GM21737 (cell line): ENCODE results near the gene RETREG1.
"Not testable (repeated sequence)": the region's sequence is repeated elsewhere in the genome, so short reads cannot be mapped to it uniquely, and the experiment has no call there.

ENCODE experiments used
- ATAC-seq: cut with Tn5 transposase; IDR thresholded peaks from one replicate; pipeline ENCODE4 v1.9.1; 2021; ENCODE audit warnings: mild to moderate bottlenecking, moderate library complexity; ENCODE audit not compliant: unreplicated experiment

Gene RETREG1

DNA sequence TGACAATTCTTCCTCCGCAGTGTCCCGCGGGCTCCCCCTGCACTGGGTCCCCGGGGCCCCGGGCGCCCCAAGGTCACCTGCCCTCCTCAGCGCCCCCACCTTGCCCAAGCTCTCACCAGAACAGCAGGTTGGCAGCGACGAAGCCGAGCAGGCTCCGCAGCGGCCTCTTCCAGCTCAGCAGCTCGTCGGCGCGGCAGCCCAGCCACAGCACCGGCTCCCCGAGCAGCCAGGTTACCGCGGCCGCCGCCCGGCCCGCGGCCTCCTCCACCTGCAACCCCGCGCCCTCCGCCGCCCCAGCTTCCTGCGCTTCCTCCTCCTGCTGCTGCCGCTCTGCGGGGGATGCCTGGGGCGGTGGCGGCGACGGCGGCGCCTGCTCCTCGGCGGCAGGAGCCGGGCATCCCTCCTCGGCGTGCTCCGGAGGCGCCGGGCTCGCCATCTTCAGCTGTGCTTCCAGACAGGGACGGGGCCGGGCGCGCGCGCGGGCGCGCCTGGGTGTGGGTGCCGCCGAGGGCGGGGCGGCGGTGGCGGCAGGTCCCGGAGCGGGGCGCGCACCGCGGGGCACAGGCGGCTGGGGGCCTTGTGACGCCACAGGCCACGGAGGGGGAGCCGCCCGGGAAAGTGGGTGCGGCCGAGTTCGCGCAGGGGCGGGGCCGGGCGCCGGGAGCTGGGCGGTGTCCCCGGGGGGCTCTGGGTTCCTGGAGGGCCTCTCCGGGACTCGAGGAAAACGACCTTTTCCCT, at the start of gene RETREG1:
TSS of gene RETREG1 (minus strand) at position 462 of the 738 bp plus-strand sequence. CDS start at position 436, 26 bp downstream.
- ATAC-seq, result no peak

DNA sequence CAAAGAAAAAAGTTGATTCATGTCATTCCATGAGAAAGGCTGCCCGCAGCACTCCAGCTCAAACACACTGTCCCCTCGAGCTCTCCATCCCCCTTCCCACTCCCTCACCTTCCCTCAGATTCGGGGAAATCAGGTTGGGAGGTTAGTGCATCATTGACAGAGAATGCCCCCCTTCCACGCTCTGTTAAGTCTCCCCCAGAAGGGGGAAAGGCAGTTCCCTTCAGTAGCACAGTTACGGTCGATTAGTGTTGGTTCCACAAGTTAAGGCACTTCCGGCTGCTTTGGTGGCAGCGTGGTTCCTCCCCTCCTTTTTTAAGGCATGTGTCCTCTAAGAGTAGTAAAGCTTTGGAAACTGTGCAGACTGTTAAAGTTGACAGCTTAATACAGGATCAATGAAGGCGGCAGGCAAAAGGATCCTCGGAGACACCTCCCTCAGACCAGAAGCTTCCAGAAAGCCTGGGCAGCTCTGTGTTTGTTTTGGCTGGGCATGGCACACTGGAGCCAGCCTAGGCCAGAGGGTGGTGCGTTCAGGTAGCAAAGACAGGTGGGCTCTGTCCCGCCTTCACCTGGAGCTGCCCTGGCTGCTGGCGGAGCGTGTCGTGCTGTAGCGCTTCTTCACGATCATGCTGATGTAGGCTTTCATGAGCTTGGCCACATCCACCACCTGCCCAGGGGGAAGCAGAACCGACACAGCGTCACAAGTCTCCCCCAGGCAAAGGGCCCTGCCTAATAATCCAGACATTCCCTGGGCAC, 49.5 kb upstream of the RETREG1 start:
- no peak for ATAC-seq

DNA sequence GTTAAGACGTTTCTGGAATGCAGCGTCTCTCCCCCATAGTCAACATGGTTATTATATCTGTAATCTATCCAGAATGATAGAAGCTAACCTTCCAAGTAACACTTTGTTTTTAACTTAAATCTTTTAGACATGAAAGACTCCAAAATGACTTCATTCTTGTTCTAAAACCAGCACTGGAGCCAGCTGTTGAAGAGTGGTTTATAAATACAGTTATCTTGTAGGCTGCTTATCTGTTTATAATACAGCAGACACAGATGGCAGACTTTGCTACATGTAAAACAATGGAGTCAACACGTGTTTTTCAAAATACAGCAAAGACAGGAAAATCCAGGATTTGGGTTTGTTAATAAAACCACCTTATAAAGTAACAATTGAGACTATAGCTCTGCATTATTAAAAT, 48.8 kb upstream of the RETREG1 start:
- no peak for ATAC-seq

- ATAC-seq, result no peak
These were observed 47.6 kb upstream of the RETREG1 start for GRCh38 chr5:16664368-16664767.

- no peak for ATAC-seq
These were observed 47.0 kb upstream of the RETREG1 start for GRCh38 chr5:16663840-16664239.

DNA sequence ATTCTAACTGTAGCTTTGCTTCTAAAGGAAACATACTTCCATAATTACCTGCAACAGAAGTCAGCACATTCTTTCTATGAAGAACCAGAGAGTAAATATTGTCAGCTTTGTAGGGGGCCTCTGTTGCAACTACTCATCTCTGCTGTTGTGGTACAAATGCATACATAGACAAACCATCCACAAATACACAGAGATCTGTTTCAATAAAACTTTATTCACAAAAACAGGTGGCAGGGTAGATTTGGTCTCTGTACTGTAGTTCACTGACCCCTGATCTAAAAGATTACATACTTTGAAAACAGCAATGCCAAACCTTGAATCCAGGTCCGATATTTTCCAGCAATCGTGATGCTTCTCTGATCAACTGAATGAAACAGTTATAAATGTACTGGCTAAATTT, 44.9 kb upstream of the RETREG1 start:
- no peak for ATAC-seq

- ATAC-seq, result no peak
These were observed 44.2 kb upstream of the RETREG1 start for GRCh38 chr5:16660982-16661381.

DNA sequence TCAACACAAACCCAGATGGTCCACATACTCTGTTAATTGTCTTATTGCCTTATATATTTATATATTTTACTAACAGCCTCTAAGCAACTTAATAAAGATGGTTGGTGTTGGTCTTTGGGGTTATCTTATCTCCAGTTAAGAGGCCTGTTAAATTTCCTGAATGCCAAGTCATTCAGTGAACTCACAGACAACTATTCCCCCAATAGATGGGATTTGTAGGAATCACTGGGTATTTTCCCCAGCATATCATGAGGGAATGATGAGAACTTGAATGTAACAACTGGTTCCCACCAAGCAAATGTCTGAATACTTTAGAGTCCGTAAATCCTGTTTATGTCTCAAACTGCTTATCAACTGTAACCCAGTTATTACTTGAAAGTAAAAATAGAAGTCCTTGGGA, 42.7 kb upstream of the RETREG1 start:
- ATAC-seq, result no peak

DNA sequence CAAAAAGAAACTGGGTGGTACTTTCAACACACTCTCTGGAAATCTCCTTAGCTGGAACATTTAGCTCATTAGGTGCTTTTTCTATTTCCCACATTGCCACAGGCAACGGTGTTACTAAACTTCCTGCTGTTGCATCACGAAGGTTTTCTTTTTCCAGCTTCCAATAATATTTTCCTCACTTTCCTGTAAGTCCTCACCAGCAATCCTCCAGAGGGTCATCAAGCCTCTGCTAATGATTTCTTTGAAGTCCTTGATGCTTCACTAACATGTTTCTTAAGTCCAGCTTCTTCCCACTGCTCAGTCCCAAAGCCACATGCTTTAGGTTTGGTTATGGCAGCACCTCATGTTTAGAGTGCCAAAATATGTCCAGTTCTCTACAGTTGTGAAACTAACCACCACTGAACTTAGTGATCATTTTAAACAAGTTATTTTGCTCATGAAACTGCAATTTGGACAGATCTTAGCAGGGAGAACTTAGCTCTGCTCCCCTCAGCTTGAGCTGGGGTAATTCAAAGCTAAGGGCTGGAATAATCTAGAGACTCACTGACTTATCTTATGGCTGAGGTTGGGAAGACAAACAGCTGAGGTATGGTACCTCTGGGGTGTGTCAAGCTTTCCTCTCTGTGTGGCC, 39.9 kb upstream of the RETREG1 start:
- no peak for ATAC-seq

- no peak for ATAC-seq
These were observed 38.0 kb upstream of the RETREG1 start for GRCh38 chr5:16654647-16655334.

GRCh38 chr5:16648739-16649138, 31.9 kb upstream of the RETREG1 start:
- ATAC-seq, result not testable (repeated sequence)

GRCh38 chr5:16644301-16644889, 27.6 kb upstream of the RETREG1 start:
- no peak for ATAC-seq

DNA sequence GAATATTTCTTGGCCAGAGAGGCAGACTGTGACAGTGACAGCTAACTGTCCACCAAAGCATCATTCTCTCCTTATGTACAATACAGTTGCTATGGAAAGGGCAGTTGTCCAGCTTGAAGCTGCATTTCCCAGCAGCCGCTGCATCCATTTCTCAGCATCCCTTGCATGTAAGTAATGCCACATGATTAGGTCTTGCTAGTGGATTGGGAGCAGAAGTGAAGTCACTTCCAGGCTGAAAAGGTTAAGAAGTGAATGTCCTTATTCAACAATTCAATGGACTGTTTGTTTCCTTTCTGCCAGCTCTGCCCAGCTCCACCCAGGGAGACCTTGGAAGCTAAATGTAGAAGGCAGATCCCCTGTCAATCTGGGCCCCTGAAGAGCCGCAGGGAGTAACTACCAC, 26.1 kb upstream of the RETREG1 start:
- ATAC-seq, result no peak

DNA sequence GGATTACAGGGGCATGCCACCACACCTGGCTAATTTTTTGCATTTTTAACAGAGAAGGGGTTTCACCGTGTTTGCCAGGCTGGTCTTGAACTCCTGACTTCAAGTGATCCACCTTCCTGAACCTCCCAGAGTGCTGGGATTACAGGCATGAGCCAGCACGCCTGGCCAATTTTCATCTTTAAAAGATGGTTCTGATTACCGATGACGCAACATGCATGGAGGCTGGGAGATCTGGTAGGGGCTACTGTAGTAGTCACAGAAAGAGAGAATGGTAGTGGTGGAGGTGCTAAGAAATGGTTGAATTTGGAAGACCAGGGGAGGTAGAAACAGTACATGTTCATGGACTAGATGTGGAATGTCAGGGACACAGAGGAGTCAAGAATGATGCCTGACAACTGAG, 22.4 kb upstream of the RETREG1 start:
- no peak for ATAC-seq

DNA sequence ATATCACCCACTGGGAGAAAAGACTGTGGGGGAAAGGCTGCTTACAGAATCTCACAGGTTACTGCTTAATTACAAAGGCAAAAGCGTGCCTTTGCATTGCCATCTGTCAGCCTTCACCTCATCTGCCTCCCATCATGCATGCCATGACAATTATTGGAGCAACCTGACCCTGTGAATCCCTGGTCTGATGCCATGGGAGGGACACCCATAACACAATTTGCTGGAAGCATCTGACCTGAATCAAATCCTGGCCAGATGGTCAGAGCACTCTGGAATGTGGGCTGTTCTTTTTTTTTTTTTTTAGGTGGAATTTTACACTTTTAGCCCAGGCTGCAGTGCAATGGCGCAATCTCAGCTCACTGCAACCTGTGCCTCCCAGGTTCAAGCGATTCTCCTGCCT, 11.6 kb upstream of the RETREG1 start:
- no peak for ATAC-seq

- peak; percentile 65 for ATAC-seq
These were observed 10.0 kb upstream of the RETREG1 start for GRCh38 chr5:16626696-16627264.

DNA sequence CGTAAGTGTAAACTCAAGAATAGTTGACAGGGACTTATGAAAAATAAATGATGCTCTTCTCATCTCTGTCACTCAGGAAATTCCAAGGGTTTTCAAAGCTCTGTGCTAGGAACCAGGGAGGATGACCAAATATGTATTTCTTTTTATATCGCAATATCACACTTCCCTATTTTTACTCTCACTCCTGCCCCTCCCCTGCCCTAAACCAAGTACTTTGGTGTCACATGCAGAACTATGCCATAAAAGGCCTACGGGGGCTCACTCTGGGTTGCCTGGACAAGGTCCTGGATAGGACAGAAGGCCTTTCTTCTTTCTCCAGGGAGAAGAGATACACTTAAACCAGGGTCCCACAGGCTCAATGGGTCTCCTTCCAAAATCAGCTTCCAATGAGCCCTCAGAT, 8.3 kb upstream of the RETREG1 start:
- ATAC-seq, result no peak

GRCh38 chr5:16619136-16619535, 2.3 kb upstream of the RETREG1 start:
- no peak for ATAC-seq

DNA sequence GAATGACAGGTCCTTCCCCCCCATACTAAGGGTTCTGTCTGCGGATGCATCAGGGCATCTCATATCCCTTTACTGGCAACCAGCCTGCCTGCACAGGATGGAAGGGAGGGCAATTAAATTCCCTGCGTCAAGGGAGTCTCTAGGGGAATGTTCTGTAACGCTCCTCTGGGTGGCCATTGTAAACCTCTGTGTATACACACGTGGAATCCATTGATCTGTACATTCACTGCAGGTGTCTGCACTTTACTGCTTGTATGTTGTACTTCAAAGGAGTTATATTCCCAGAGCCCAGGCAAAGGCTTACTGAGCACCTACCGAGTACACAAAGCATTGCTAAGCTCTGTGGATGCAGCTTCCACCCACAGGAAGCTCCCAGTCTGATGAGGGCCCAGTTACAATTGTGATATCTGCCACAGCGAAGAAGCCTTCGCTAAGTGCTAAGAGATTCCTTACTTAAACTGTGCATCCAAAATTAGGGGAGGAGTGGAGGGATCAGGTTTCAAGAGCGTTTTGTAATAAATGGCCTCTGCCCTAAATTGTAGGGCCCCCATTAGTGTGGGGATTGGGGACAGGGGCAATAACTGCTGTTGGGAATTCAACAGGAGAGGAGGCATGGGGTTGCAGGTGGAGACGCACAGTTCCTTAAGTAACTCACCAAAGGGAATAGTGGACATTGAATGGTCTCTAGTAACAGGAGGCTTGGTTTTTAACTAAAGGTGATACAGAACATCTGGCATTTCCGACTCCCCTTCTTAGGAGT, 1.5 kb upstream of the RETREG1 start:
- no peak for ATAC-seq
